ENCODE results near the gene PKIB. TPM values are rescaled to one million over a fixed set of nuclear protein-coding genes. Genes with fewer than 3 reads are reported as not detected.

PKIB gene
- total RNA-seq, 4 donors from 2014 or later: 0.43 to 5.2 (median 0.59) TPM; not detected in 1

DNA sequence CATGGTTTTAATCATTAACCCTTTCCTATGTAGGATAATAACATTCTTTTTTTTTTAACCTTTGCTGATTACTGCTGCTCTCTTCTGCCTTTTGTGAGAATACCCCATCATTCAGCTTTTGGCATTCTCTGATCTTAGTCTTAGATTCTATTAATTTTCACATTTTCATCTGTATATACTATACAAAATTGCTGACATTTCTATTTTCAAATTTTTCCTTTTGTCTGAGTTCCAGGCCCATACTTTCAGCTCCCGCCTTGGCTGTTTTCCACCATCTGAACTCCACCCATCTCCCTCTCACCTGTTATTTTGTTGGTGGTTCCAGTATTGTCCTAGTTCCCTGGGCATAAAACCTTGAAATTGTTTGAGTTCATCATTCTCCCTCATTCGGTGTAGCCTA is 59.2 kb downstream of the PKIB start:
- Histone ChIP-seq H3K27ac (no peak overlapping the region), H3K27me3 (no peaks in the 10 kb centered on the region), H3K36me3 (no peaks in the 10 kb centered on the region), H3K9me3 (no peaks in the 10 kb centered on the region), H3K4me3 (no peak overlapping the region), H3K4me1 (no peaks in the 10 kb centered on the region)
- TF ChIP-seq POLR2A (IDR thresholded peaks at IDR 0.05): no peak
- TF ChIP-seq, protein P1, sequence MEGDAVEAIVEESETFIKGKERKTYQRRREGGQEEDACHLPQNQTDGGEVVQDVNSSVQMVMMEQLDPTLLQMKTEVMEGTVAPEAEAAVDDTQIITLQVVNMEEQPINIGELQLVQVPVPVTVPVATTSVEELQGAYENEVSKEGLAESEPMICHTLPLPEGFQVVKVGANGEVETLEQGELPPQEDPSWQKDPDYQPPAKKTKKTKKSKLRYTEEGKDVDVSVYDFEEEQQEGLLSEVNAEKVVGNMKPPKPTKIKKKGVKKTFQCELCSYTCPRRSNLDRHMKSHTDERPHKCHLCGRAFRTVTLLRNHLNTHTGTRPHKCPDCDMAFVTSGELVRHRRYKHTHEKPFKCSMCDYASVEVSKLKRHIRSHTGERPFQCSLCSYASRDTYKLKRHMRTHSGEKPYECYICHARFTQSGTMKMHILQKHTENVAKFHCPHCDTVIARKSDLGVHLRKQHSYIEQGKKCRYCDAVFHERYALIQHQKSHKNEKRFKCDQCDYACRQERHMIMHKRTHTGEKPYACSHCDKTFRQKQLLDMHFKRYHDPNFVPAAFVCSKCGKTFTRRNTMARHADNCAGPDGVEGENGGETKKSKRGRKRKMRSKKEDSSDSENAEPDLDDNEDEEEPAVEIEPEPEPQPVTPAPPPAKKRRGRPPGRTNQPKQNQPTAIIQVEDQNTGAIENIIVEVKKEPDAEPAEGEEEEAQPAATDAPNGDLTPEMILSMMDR (IDR thresholded peaks at IDR 0.05): no peak
- no peak for DNase-seq
- intact Hi-C loops (cut with DNase I; ENCODE audit: low total_unique reads): no loop called here

DNA sequence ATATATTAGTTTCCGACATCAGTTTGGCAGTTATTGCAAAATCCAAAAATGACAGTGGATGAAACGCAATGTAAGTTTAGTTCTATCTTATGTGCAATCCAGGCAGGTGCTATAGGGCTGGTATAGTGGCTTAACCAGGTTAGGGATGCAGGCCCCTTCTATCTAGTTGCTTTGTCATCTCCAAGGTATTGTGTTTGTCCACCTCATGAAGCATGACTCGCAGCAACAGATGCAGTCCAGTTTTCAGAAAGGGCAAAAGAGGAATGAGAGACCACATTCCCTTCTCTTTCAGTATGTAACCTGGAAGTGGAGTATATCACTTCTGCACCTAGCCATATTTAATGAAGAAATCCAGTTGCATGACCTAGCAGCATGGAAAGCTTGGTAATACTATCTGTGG is 59.7 kb downstream of the PKIB start:
- DNase-seq: no peak
- Histone ChIP-seq H3K9me3 (no peaks in the 10 kb centered on the region), H3K27me3 (no peaks in the 10 kb centered on the region), H3K27ac (no peak overlapping the region), H3K36me3 (no peaks in the 10 kb centered on the region), H3K4me3 (no peak overlapping the region), H3K4me1 (no peaks in the 10 kb centered on the region)
- intact Hi-C loops (cut with DNase I; ENCODE audit: low total_unique reads): no loop called here
- no peak for TF ChIP-seq POLR2A (IDR thresholded peaks at IDR 0.05)
- TF ChIP-seq, protein P1 (IDR thresholded peaks at IDR 0.05): no peak

DNA sequence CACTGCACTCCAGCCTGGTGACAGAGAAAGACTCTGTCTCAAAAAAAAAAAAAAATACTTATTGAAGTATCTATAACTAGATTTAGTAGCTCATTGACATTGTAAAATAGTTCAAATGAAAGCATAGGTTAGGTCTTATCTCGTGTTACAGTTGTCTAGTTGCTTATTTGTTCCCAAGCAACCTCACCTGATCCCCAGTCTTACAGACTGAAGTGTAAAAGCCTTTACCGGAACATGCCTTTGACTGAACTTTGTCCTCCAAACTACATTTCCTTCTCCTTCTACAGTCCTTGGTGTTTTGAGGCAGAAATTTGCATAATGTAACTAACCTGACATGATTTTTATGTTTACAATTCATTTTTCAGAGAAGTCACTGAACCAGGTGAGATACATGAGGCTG is 61.0 kb downstream of the PKIB start:
- H3K27ac ChIP-seq: no peak overlapping the region
- DNase-seq: no peak
- no peak overlapping the region for H3K4me3 ChIP-seq
- no peak for TF ChIP-seq POLR2A (IDR thresholded peaks at IDR 0.05)
- TF ChIP-seq, protein P1 (IDR thresholded peaks at IDR 0.05): no peak
- H3K9me3 ChIP-seq: no peaks in the 10 kb centered on the region
- no peaks in the 10 kb centered on the region for H3K27me3 ChIP-seq
- H3K36me3 ChIP-seq: no peaks in the 10 kb centered on the region
- intact Hi-C loops (cut with DNase I; ENCODE audit: low total_unique reads): no loop called here
- H3K4me1 ChIP-seq: no peaks in the 10 kb centered on the region

DNA sequence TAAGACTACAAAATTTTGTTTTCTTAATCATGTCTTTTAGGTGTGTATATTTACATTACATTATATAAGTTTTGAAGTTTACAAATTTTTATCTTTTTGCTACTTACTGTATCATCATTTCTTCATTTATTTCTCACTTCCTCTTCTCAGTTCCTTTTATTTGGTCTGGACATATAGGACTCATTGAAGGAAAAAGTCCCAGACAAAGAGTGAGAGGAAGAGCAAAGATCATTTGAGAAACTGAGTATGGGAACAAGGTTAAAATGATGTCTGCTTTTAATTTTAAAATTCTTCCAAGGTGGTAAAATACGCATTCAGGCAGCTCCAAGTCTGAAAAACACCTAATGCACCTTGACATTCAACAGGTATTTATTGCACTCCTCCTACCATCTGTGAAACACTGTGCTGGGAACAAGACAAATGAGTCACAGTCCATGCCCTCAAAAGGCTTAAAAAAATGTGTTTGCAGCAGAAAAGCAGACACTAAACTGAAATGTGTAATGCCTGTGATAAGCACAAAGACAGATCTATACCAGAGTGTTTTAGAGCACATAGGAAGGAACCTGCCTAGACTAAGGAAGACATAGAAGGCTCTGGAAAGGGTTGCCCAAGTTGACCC is 63.2 kb downstream of the PKIB start:
- Histone ChIP-seq H3K4me1 (no peaks in the 10 kb centered on the region), H3K27ac (no peak overlapping the region), H3K27me3 (no peaks in the 10 kb centered on the region), H3K9me3 (no peaks in the 10 kb centered on the region), H3K4me3 (no peak overlapping the region), H3K36me3 (no peaks in the 10 kb centered on the region)
- no peak for DNase-seq
- TF ChIP-seq POLR2A (IDR thresholded peaks at IDR 0.05): no peak
- TF ChIP-seq, protein P1 (IDR thresholded peaks at IDR 0.05): no peak
- intact Hi-C loops (cut with DNase I; ENCODE audit: low total_unique reads): no loop called here

DNA sequence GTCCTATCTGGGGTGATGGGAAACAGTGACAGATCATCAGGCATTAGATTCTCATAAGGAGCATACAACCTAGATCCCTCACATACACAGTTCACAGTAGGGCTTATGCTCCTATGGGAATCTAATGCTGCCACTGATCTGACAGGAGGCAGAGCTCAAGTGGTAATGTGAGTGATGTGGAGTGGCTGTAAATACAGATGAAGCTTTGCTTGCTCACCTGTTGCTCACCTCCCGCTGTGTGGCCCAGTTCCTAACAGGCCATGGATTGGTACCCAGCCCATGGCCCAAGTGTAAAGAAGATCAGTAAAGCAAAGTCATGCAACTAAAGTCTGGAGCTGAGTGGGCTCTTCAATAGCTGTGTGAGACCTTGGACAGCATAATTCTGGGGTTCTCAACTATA is 65.9 kb downstream of the PKIB start:
- TF ChIP-seq, protein P1 (IDR thresholded peaks at IDR 0.05): no peak
- TF ChIP-seq POLR2A (IDR thresholded peaks at IDR 0.05): no peak
- no peaks in the 10 kb centered on the region for H3K27me3 ChIP-seq
- intact Hi-C loops (cut with DNase I; ENCODE audit: low total_unique reads): no loop called here
- no peak overlapping the region for H3K4me3 ChIP-seq
- H3K9me3 ChIP-seq: no peaks in the 10 kb centered on the region
- no peaks in the 10 kb centered on the region for H3K4me1 ChIP-seq
- no peak overlapping the region for H3K27ac ChIP-seq
- DNase-seq: no peak
- no peaks in the 10 kb centered on the region for H3K36me3 ChIP-seq

Measured in uterus (tissue), 4 donors.